ENCODE results near the gene RCOR1.

Gene RCOR1

GRCh38 chr14:102771144-102771543 lies 178.7 kb downstream of the RCOR1 start:
- DNase-seq (ENCODE audit: low spot score) (no peak), FAIRE-seq (no peak)

- FAIRE-seq (no peak), DNase-seq (ENCODE audit: low spot score) (no peak)
Measured at GRCh38 chr14:102772781-102773570, 180.5 kb downstream of the RCOR1 start.

GRCh38 chr14:102774391-102775153 lies 182.1 kb downstream of the RCOR1 start:
- no peak for FAIRE-seq
- DNase-seq (ENCODE audit: low spot score) = peak; percentile 45

GRCh38 chr14:102775855-102776760 lies 183.7 kb downstream of the RCOR1 start:
- DNase-seq (ENCODE audit: low spot score) = peak; percentile 27
- no peak for FAIRE-seq

GRCh38 chr14:102776761-102777710 lies 184.6 kb downstream of the RCOR1 start, which contains the start of gene TRAF3:
TRAF3 (plus strand) TSS chr14:102777449; CDS start chr14:102870202, 92,753 bp downstream.
- peak; percentile 75 for DNase-seq (ENCODE audit: low spot score)
- no peak for FAIRE-seq

GRCh38 chr14:102777711-102778337 lies 185.4 kb downstream of the RCOR1 start:
- no peak for FAIRE-seq
- no peak for DNase-seq (ENCODE audit: low spot score)

GRCh38 chr14:102778338-102779083 lies 186.1 kb downstream of the RCOR1 start:
- FAIRE-seq (no peak), DNase-seq (ENCODE audit: low spot score) (no peak)

GRCh38 chr14:102779084-102779462 lies 186.6 kb downstream of the RCOR1 start:
- DNase-seq (ENCODE audit: low spot score) (no peak), FAIRE-seq (no peak)

GRCh38 chr14:102779574-102780315 lies 187.3 kb downstream of the RCOR1 start:
- DNase-seq (ENCODE audit: low spot score) = no peak
- no peak for FAIRE-seq
